CD4-positive, alpha-beta T cell treated with Interleukin-6 for 4 hours (primary cell): ENCODE measurements around the gene GSTO2.

Experiments
- DNase-seq: peaks from one replicate; pipeline ENCODE4 v3.0.0-alpha.2; 2020; ENCODE audit warnings: mixed read lengths

Gene GSTO2

GRCh38 chr10:104327745-104328645 lies 59.0 kb downstream of the GSTO2 start:
- peak; percentile 21 for DNase-seq

DNA sequence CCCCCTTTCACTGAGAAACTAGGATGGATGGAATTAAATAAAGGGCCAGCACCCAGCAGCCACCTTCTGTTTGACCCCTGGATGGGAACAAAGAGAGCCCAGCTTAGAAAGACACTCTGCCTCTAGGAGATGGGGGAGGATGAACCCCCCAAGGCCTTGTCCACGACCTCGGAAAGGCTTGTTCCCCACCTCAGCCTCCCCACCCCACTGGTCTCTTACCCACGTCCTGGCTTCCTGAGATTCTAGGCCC lies 59.6 kb downstream of the GSTO2 start:
- no peak for DNase-seq

GRCh38 chr10:104328896-104329710 lies 60.1 kb downstream of the GSTO2 start:
- DNase-seq, result peak; percentile 82

DNA sequence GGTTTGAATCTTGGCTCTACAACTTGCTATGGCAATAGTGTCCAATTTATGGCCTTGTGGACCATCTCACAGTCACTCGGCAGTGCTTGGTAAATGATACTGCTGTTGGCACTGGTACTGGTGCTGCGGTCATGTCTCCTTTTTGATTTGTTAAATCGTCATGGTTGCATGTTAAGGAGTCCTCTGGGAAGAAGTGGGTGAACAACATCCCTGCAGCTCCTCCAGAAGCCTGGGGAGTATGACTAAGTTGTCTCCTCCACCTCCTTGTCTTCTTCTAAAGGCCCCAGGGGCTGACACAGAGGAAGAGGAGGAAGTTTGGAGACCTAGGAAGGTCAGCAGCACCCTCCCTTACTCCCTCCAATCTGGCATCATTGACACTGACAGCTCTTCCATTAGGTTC lies 60.8 kb downstream of the GSTO2 start:
- DNase-seq, result no peak

- DNase-seq, result no peak
These were observed 61.5 kb downstream of the GSTO2 start for GRCh38 chr10:104330168-104331110.

- no peak for DNase-seq
These were observed 62.3 kb downstream of the GSTO2 start for GRCh38 chr10:104331208-104331838.

- DNase-seq, result no peak
These were observed 63.5 kb downstream of the GSTO2 start for GRCh38 chr10:104332243-104333031.

DNA sequence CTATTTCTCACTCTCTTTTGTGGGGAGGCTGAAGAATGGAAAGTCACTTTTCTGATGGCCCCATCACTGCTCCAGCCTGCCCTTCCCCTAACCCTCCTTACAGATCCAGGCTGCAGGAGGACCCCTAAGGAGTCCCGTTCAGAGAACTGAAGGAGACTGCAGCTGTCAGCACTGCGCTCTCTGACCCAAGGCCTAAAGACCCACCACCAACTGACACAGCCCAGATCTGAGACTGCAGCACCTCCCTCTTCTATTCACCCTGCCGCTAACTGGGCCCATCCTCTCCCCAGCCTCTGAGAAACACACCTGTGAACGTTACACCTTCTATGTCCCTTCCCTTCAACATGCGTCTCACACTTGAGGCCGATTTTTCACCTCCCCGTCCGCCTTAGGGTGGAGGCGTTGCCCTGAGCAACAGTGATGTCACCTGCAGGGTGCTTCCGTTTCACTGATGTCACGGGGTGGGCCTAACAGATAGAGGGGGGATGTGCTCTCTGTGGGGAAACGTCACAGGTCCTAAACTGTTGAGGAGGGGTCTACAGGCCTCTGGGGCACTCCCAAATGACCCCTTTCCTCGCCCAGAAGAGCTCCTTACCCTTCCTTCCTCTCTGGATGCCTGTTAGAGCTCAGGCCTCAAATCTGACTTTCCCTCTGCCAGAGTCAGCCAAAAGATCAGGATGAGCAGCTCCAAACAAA lies 64.2 kb downstream of the GSTO2 start:
- peak; percentile 68 for DNase-seq

- no peak for DNase-seq
These were observed 64.9 kb downstream of the GSTO2 start for GRCh38 chr10:104333728-104334373.

- DNase-seq, result no peak
These were observed 65.6 kb downstream of the GSTO2 start for GRCh38 chr10:104334561-104334960.

- peak; percentile 42 for DNase-seq
These were observed 66.1 kb downstream of the GSTO2 start for GRCh38 chr10:104334965-104335650.

DNA sequence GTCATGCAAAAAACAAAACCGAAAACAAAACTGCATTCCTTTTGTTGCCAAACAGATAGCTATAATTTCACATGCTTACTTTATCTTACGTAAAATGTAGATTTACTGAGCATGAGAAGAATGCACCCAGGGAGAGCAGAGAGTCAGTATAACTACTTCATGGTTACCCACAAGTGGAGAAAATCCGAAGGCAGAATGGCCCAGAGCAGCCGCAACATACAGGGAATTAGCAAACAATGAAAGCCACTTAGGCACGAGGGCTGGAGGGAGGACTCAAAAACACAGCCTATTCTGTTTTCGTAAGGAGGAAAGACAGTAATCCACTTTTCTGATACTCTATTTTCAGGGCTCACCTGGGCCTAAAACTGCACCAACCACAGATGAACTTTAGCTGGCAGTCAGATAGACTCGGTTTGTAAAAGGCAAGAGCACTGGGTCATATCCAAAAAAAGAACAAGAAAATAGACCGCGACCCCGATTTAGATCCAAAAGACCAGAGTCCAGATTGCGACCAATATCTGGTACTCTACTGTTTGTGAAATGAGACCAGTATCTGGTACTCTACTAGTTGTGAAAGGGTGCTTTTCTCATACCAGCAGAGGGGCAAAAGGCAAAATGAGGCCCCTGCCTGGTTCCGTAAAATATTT lies 68.0 kb downstream of the GSTO2 start:
- DNase-seq, result no peak

- peak; percentile 32 for DNase-seq
These were observed 68.6 kb downstream of the GSTO2 start for GRCh38 chr10:104337521-104337984.

- DNase-seq, result peak; percentile 78
These were observed 69.2 kb downstream of the GSTO2 start, which contains the start of gene ITPRIP for GRCh38 chr10:104337985-104338735. ITPRIP (minus strand) TSS chr10:104338465; CDS start chr10:104316051, 22,414 bp downstream.

- DNase-seq, result no peak
These were observed 70.6 kb downstream of the GSTO2 start for GRCh38 chr10:104339469-104340110.

DNA sequence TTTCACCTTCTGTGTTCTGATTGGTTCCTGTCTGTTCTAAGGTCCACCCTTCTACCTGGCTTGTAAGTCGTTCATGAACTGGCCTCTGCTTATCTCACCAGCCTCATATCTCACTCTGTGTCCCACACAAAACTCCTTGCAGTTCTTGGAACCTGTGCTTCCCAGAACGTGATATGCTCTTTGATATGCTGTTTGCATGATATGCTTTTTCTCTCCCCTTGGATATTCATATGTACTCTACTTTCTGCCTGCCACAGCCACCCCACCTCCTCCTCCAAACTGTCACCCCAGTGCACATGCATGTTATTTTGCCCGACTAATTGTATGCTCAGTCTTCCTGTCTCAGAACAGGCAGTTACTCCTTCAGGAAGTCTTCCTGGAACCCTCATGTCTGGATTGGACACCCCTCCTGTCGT lies 71.1 kb downstream of the GSTO2 start:
- DNase-seq, result no peak

DNA sequence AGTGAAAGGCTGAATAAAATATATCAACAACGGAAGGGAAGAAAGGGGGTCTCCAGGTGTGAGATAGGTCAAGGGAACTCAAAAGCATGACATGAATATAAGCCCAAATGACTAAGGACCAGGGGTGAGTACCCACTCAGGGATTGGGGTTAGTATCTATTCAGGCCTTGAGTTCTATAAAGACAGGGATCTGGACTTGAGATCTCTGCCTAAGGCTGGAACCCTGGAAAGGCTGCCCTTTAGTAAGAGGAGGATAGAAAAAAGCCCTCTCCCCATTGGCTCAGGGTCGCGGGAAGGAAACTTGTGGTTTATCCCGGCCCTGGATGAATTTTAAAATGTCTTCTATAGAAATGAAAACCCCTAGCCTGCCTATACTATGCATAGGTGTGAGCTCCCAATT lies 71.7 kb downstream of the GSTO2 start:
- DNase-seq, result no peak

DNA sequence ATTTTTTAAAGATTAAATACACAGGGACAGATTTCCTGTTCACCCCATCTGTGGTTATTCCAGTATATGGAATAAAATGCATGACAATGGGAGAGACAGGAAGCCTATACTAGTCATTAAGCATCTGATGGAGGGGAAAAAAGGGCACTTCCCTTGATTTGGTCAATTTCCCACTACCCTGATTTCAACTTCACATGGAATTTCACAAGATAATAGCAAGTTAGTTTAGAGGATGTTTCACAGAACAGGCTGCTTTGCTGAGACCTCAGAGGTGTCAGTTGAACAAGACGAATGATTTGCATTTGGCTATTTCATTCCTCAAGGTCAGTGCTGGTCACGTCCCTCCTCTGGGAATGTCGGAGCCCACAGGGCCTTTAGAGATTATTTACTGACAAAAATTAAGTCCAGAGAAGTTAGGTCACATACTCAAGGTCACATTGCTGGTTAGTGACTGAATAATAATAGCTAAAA lies 74.0 kb downstream of the GSTO2 start:
- no peak for DNase-seq
